GM18870 (cell line): ENCODE measurements around the gene ANXA7.
"Not testable (repeated sequence)": the region's sequence is repeated elsewhere in the genome, so short reads cannot be mapped to it uniquely, and the experiment has no call there.

Experiments used
- ATAC-seq: cut with Tn5 transposase; IDR thresholded peaks from one replicate; pipeline ENCODE4 v1.9.1; 2021; ENCODE audit warnings: moderate library complexity; ENCODE audit not compliant: unreplicated experiment

ANXA7 gene

DNA sequence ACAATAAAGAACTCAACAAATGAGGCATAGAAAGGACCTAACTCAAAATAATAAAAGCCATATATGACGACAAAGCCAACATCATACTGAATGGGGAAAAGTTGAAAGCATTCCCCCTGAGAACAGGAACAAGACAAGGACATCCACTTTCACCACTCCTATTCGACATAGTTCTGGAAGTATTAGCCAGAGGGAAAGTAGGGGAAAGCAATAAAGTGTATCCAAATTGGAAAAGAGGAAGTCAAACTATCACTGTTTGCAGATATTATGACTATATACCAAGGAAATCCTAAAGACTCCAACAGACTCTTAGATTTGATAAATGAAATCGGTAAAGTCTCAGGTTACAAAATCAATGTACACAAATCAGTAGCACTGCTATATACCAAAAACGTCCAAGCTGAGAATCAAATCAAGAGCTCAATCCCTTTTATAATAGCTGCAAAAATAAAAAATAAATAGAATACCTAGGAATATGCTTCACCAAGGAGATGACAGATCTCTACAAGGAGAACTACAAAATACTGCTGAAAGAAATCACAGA is 4.8 kb downstream of the ANXA7 start:
- ATAC-seq: no peak

DNA sequence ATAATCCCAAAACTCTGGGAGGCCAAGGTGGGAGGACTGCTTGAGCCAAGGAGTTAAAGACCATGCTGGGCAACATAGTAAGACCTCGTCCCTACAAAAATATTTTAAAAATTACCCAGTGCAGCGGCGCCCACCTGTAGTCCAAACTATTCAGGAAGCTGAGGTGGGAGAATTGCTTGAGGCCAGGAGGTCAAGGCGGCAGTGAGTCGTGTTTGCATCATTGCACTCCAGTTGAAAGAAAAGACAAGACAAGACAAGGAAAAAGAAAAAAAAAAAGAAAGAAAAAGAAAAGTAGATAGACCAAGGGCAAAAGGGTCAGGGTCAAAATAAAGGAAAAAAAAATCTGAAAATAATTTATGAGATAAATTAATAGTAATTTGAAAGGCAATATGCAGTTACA is 5.8 kb downstream of the ANXA7 start:
- ATAC-seq: no peak

DNA sequence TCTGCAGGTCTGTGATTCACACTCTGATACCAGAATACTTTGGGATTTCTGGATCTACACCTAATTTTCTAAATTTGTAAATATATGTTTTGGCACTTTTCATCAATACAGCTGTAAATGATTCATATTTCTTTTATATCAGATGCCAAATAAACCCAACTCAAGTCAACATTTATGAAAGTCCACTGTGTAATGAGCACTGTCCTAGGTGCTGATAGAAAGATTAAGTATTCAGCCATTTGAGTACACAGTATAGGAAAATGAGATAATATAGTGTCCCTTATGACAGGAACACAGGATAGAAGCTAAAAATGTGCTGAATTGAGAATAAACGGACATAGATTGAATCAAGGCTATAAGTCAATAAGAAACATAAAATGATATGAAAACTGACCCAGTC is 6.4 kb downstream of the ANXA7 start:
- no peak for ATAC-seq

DNA sequence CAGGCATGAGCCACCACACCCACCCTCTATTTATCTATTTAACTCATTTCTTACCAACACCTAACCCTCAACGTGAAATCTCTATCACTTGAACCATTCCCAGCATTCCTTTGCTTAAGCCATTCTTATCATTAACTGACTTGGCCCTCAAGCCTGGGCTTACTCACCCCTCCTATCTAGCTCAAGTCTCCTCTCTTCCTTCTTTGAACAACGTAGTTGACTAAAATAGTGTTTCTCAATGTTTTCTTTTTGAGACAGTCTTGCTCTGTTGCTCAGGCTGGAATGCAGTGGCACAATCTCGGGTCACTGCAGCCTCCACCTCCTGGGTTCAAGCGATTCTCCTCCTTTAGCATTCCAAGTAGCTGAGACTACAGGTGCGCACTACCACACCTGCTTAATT is 7.0 kb downstream of the ANXA7 start:
- ATAC-seq: no peak

DNA sequence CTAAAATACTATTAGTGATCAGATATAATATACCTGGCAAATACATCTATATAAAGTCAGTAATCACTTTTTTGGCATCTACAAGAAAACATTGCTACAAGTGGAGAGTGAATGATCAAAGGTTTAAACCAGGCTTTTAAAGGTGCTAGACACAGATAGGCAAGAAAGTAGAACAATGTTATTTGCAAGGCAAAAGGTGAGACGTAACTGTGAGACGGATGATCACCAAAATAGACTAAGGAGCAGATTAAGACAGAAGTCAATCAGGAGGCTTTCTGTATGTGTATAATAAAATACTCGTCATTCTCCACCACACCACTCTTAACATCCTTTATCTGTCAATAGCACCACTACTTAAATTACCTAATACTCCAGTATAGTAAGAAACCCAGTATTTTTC is 8.3 kb downstream of the ANXA7 start:
- ATAC-seq: no peak

DNA sequence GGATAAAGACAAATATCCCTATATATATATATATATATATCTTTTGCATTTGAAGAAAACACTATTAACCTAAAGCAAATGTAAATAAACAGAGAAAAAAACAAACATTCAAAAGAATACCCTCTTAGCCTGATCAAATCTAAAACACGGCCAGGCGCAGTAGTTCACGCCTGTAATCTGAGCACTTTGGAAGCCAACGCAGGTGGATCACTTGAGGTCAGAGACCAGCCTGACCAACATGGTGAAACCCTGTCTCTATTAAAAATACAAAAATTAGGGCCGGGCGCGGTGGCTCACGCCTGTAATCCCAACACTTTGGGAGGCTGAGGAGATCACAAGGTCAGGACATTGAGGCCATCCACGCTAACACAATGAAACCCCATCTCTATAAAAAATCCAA is 9.2 kb downstream of the ANXA7 start:
- no peak for ATAC-seq

DNA sequence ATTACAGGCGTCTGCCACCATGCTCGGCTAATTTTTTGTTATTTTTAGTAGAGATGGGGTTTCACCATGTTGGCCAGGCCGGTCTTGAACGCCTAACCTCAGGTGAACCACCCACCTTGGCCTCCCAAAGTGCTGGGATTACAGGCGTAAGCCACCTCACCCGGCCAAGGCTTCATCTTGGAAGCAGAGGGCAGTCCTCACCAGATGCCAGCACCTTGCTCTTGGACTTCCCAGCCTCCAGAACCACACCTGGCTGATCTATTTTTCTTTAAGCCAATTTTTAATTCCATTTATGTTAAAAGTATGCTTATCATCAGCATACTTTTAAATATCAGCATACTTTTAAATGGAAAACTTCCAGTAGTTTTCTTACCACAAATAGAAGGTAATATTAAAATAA is 12.2 kb downstream of the ANXA7 start:
- no peak for ATAC-seq

DNA sequence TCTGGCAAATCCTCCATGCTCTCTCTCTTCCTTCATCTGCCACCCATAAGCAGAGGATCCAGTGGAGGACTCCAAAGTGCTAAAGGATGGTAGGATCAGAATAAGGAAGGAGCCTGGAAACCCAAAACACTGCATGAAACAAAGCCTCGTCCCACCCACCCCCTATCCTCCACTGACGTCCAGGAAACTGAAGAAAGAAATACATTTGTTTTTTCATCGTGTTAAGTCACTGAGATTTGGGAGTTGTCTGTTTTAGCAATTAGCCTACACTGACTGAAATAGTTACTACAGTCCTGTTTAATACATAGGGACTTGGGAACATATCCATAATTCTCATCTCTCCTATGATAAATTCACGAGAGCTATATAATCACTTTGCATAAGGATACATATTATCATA is 14.8 kb downstream of the ANXA7 start:
- ATAC-seq: no peak

DNA sequence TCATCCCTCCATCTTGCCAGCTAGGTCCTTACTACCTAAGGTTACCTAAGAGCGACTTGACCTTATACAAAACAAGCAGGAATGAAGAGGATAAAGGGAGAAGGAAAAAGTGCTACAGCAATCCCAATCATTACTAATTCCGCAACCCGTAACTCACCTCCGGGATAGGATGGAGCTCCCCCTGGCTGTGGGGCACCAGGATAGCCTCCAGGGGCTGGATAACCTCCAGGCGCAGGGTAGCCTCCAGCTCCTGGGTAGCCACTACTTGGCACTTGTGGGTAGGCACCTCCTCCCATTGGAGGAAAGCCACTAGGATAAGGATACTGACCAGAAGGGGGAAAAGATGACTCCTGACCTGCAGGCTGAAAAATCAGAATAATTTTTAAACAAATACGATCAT is 15.8 kb downstream of the ANXA7 start:
- no peak for ATAC-seq

DNA sequence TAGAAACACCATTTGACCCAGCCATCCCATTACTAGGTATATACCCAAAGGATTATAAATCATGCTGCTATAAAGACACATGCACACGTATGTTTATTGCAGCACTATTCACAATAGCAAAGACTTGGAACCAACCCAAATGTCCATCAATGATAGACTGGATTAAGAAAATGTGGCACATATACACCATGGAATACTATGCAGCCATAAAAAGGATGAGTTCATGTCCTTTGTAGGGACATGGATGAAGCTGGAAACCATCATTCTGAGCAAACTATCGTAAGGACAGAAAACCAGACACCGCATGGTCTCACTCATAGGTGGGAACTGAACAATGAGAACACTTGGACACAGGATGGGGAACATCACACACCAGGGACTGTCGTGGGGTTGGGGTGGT is 19.5 kb downstream of the ANXA7 start:
- ATAC-seq: not testable (repeated sequence)

DNA sequence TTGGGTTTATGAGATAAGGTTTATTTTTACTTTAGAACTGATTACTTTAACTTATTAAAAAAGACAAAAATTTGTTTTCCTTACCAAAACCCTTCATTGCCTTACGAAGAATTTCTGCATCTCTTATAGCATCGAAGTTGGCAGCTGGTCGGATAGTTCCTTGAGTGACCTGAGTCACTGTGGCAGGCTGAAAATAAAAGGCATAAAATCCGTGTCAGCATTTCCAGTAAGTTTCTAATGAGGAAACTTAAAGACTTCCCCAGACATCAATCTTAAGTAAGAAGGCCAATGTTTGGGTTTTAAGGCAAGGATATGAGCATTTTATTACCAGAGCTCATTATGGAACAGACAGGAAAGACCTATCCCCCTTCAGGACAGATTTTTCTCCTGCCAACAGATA is 25.6 kb downstream of the ANXA7 start:
- no peak for ATAC-seq

DNA sequence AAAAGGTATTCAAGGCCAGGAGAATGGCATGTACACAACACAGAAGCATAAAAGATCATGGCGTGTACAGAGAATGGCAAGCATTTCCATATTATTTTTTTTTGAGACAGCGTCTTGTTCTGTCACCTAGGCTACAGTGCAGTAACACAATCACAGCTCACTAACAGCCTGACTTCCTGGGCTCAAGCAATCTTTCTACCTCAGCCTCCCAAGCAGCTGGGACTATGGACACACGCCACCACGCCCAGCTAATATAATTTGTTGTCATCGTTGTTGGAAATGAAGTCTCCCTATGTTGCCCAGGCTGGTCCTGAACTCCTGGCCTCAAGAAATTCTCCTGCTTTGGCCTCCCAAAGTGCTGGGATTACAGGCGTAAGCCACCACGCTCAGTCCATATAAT is 27.3 kb downstream of the ANXA7 start:
- ATAC-seq: no peak

DNA sequence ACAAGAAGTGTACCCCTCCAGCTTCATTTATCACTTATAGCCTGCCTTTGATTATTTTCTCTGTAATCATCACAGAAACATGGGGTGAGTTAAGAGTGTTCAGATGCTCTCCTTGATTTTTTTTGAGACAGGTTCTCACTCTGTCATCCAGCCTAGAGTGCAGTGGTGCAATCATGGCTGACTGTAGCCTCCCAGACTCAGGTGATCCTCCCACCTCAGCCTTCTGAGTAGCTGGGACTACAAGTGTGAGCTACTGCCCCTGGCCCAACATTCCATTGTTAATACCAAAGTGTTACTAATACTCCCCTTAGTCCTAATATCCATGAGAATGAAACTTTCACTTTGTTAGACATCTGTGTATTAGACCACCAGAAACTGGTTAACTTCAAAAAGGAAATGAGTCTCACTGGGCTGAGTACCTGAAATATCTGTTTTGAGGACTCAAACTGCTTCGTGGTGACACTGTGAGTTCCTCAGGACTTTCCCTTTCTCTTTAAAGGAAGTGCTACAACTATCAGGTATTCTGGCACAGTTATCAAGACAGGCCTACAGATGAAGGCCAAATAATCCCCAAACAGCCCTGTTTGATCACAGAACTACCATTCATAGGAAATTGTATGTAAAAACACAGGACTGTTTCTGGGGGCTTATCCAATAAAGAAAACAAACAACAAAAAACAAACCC is 34.7 kb downstream of the ANXA7 start:
- no peak for ATAC-seq

DNA sequence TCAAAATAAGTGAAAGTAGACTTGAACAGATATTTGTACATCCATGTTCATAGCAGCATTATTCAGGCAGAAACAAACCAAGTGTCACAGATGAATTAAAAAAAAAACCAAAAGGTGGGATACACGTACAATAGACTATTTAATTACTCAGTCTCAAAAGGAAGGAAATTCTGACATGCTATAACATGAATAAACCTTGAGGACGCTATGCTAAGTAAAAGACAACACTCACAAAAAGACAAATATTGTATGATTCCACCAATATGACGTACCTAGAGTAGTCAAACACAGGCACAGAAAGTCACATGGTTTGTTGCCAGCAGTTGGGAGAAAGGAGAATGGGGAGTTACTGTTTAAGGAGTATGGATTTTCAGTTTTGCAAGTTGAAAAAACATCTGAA is 37.2 kb downstream of the ANXA7 start:
- ATAC-seq: no peak

DNA sequence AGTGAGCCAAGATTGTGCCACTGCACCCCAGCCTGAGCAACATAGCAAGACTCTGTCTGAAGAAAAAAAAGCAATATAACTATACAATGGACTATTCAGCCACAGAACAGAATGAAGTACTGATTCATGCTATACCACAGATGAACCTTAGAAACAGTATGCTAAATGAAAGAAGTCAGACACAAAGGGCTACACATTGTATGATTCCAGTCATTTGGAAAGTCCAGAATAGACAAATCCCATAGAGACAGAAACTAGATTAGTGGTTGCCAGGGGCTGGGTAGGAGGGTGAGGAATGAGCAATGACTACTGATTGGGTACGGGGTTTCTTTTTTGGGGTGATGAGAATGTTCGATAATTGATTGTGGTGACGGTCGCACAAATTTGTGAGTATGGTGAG is 45.6 kb downstream of the ANXA7 start:
- ATAC-seq: no peak

DNA sequence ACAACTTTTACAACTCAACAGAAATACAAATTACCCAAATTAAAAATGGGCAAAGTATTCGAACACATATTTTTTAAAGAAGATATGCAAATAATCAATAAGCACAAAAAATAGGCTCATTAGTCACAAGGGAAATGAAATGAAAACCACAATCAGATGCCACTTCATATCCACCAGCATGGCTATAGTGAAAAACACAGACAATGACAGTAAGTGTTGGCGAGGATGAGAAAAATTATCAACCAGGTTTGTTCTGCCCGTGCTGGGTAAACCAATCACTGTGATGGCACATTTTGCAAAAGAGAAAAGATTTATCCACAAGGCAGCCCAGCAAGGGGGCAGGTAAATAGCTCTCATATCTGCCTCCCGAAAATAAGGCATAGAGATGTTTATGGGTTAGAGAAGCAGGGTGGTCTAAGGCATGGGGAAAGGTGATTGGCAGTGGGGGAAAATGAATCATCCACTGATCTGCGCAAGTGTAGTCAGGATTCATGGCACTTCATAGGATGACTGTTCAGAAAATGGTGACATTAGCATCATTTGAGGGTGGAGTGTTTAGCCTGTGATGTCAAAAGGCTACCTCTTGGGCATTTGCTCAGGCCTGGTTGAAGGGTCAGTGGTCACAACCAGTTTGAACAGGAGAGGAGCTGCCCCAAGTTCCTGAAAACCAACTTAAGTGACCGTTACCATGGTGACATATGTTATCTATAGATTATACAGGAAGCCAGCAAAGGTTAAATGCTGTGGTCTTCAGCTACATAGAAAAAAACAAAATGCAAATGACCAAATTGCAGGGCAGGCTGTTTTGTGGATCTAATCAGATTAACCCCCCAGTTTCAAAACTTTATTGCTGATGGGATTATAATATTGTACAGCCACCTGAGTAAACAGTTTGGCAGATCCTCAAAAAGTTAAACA is 47.2 kb downstream of the ANXA7 start:
- ATAC-seq: no peak

DNA sequence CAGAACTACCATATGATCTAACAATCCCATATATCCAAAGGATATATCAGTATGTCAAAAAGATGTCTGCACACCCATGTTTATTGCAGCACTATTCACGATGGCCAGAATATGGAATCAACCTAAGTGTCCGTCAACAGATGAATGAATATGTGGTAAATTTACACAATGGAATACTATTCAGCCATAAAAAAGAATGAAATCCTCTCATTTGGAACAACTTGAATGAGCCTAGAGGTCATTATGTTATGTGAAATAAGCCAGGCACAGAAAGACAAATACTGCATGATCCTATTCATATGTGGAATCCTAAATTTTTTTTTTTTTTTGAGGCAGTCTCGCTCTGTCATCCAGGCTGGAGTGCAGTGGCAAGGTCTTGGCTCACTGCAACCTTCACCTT is 48.9 kb downstream of the ANXA7 start:
- ATAC-seq: no peak

DNA sequence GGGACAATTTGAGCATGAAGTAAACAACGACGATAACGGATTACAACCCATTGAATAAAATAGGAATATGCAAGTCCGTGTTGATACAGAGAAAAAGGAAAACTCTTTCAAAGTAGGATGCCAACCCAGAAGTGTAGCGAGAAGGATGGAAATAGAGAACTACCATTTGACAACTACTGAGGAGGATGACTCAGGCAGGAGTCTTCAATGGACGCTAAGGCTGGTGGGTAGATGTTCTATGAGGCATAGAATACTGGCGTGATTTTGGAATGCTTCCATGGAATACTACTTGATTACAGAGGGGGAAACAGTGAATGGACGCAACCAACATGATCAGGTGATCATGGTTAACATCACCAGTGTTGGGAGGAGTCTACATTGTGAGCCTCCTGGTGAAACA is 54.4 kb downstream of the ANXA7 start:
- no peak for ATAC-seq

DNA sequence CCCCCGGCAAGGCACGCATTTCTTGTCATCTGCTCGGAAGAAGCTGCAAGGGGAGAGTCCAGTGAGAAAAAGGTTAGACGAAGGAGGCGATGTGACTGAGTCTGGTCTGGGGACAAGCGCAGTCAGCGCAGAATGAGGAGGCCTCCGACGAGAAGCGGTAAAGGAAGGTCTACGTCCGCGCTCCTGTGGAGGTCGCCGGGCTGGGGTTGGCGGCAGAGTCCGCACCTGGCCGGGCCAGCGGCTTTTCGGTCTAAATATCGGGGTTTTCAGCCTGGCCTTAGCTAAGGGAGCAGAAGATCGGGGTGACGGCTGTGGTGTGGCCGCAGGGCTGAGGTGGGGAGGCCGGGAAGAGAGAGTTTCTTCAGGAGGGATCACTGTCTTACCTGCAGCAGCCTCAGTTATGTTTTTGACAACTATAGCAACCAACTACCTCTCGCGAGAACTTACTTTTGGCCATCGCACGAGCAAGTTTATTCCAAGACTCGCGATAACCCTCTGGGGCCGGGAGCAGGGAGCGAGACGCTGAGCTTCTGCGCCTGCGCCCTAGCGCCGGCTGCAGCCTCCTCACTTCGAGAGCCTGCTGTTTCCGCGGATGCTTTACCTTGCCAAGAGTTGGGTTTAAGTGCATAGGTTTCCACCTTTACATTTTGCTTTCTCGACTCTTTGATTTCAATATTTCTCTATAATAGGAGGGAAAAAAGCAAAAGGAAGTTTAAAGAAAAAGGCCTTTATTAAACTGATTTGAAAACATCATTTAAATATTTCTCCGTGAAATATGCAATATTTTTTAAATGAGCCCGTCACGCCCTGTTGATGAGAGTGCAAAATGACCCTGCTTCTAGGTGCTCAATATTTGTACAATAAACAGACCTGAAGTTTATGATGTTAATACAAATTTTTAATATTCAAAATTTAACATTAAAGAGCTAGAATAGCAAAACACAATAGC is 55.3 kb downstream of the ANXA7 start, which contains the start of gene CFAP70:
TSS of gene CFAP70 (minus strand) at position 534 of the 949 bp plus-strand sequence. CDS start 4,068 bp downstream, outside the sequence.
- ATAC-seq: peak; percentile 91

DNA sequence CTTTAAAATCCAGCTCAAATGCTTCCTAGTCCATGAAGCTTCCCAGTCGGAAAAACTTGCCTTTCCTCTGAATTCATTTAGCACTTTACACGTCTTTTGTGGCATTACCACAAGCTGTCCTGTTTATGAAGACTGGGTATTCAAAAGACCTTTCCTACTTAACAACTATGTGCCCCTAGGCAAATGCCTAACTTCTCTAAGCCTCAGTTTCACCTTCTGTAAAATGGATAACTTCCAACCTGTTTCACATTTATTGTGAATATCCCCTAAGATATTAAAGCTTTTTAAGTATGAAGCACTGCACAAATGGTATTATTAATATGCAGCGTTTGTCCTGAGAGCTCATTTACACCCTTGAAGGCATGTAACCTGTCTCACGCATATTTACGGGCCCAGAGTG is 56.0 kb downstream of the ANXA7 start:
- ATAC-seq: no peak

DNA sequence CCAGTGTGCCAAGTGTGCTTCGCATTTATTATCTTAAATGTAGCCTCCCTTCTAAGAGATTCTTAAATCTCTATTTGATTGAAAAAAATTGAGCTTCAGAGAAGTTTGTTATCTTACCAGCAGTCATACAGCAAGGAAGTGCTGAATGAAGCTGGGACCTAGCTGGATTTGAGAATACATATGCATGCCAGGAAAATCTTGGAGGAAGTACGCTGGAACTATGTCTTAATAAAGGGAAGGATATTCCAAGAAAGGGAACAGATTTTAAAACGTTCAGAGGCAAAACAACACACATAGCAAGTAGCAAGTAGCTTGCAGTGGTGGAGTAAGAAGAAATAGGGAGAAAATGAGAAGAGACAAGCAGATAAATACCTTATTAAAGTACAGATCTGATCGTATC is 56.7 kb downstream of the ANXA7 start:
- ATAC-seq: no peak
